ENCODE measurements around the gene SH3BP5L.

SH3BP5L gene

DNA sequence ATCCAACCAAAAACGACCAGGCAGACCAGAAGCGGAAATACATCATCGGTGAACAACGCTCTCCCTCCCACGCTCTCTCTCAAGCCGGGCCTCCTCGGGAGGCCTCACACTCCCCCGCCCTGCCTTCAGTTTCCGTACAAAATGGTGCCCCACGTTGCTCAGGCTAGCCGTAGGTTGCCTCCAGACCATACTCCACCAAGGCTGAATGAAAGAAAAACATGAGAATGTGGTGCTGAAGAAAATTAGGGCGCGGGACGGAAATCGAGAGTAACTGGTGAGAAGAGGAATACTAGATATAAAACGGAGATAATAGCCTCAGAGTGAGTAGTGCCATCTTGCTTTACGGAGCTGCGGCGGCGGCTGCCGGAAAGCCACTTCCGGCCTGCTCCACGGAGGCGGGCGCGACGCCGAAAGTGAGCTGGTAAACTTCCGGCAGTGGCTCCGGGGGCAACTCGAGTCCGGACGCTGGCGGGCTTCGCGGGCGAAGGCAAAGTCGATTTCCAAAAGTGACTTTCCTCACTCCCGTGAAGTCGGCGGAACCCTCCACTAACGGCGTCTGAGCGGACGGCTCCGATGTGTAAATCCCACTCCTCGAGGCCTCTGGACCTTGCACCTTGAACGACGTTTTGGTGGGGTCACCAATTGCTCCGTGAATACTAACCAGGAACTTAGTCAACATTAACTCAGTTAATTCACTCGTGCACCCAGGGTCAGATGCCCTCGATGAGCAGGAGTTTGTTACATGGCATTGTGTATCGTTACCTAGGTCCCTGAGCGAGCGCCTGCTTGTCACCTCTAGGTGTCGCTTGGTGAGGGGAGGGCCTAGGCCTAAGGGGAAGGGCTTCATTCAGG lies at the start of gene SH3BP5L:
Gene SH3BP5L (minus strand): TSS at position 7 of the 852 bp plus-strand sequence. CDS start 980 bp downstream, outside the sequence.
- DNase-seq, result peak; percentile 81 to 97 (median 96)

DNA sequence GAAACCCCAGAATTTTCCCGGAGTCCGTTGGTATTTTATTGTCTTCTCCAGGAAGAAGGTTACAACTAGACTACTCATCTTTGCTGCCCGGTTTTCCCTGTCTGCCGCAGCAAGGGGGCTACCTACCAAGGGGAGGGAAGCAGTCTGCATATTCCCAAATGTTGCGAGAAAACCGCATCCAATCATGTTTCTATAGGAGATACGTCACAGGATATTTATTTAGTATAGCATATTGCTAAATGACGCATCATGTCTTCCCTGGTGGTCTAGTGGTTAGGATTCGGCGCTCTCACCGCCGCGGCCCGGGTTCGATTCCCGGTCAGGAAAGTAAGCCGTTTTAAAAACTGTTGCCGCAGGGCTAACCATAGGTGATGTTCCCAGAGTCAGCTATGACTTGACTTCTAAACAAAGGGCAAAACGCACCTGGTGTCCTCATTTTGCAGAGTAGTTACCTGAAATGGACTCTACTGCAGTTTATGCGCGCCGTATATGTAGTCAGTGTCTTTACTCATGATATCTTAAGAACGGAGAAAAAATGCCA lies 48.3 kb upstream of the SH3BP5L start:
- peak in 9 of 14 donors; percentile 80 to 97 (median 90) for DNase-seq

DNA sequence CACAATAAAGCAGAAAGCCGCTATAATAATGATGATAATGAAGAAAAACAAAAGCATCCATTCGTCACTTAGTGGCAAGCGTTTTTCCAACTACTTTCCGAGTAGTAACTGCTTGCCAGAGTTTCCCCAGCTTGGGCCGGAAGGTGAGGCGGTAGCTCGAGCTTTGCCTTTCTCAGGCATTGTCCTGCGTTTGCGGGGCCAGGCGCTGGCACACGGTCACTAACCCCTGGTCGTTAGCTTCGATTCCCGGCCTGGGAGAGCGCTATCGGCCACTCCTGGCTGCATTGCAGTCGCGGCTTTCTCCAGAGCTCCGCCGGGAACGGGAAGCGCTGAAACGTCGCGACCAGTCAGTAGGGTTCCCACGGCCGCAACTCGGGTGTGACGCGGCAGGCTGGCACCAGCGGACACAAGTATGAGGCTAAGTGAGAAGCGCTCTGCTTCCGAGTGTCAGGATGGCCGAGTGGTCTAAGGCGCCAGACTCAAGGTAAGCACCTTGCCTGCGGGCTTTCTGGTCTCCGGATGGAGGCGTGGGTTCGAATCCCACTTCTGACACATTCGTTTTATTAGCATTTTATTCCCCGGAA lies 47.8 kb upstream of the SH3BP5L start:
- peak in 13 of 14 donors; percentile 51 to 97 (median 91) for DNase-seq

DNA sequence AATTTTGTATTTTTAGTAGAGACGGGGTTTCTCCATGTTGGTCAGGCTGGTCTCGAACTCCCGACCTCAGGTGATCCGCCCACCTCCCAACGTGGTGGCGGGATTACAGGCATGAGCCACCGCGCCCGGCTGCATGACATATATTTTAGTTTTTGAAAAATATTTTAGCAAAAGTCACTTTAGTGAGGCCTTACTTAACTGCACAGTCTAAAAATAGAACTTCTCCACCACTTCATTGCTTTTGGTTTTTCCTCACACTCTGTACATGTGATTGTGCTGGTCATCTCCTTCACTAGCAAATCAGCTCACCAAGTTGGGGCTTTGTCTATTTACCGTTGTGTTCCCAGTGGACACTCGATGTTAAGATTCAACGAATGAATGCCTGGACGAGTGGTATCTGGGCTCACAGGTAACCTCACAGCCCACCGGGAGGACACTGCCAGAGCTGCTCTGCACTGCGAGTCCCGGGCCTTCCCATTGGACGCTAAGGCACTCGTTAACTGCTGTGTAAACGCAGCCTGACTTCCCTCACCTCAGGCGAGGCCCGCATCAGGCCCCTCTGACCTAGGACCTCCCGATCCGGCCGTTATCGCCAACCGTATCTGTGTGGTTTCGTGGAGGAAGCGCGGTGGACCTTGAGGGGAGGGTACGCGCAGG lies 47.2 kb upstream of the SH3BP5L start:
- DNase-seq, result peak in 8 of 14 donors; percentile 49 to 82 (median 64)

DNA sequence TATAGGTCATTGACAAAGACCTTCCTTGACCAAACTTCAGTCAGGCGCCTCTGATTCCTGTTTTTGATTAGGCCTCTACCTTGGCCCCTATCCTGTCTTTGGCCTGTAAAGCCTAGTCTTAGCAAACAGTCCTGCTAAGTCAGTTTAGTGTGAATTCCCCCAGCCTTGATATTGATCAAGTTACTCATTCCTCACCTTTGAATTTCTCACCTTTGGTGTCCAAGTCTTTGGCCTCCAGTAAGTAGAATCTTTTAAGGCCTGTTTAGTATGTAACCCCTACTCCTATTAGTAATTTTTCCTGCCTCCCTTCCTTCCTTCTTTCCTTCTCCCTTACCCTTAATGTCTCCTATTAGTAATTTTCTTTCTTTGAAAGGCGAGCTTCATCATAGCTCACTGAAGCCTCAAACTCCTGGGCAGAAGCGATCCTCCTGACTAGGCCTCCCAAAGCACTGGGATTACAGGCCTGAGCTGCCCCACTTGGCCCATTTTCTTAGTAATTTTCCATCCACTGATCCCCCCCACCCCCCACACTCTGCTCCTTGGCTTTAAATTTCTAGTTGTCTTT lies 46.2 kb upstream of the SH3BP5L start:
- DNase-seq, result no peak

DNA sequence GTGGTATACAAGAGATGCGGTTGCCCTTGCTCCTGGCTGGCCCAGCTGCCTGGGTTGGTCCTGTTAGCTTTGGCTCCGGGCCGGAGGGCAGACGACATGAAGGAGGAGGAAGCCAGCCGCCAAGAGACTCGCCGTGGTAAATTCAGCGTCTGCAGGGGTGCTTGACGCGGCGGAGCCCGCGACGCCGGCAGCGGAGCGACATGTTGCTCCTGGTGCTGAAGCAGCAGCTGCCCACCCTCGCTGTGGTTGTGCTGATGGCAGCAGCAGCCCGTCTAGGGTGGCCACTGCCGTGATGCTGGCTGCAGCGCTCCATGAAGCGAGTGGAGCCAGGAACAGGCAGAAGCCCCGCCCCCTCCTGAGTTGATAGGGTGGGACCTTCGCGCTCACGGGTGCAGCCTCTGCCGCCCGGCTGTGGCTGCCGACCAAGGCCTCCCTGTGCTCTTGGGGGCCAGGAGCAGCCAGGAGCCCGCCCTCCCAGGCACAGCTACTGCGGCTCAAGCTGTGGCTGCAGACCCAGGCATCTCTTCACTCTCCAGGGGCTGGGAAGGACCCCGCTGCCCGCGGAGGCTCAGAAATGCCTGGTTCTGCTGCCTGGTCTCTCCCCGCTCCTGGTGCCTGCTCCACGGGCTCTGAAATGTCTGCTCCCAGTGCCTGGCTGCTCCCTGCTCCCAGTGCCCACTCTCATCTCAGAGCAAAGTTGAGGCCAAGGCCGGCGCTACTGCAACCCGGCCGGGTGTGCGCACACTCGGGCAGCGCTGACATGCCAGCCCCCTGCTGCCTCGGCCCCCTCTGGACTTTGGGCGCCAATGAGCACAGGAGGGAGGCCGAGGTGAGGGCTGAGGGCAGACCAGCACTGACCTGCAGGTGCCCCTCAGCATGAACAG lies 37.5 kb upstream of the SH3BP5L start:
- peak; percentile 24 to 93 (median 55) for DNase-seq

DNA sequence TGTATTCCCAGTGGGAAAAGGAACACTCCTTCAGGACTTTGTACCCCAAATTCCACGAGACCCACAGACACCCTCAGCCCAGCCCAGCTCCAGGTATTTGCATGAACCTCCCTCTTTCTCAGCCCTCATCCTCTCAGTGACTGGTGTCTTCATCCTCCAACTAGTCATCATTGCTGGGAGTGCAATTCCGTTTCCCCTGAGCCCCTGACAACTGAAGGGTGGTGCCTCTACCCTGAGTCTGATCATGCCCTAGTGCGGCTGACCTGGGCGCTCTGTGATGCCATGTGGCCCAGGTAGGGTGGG lies 36.9 kb upstream of the SH3BP5L start:
- DNase-seq, result no peak

DNA sequence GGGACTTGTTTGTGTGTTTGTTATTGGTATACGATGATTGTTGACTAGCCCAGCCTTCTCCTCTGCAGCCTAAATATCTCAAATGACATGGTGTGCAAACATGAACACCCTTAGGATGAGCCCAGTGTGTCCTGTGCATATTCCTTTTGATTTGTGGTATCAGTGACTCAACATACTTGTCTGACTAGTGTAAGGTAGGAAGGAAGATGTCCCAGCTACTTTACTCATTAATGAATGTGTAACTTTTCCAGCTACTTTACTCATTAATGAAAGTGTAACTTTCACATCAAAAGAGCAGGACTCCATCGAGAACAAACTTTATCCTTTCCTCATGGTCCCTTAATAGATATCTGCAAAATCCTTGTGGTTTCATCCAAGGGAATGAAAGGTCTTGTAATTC lies 35.9 kb upstream of the SH3BP5L start:
- no peak for DNase-seq

DNA sequence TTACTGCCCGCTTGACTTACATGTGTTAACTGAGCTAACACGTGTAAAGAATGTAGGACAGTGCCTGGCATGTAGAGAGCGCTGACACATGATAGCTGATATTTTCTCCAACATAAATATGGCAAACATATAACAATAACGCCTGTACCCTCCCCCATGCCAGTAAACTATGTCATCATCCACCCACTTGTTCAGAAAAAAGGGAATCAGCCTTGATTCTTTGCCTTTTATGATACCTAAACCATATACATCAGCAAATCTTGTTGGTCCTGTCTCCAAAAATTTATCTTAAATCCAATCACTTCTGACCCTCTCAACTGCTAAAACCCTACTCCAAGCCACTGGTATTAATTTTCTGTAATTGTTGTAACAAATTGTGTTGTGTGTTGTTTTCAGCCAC lies 34.3 kb upstream of the SH3BP5L start:
- DNase-seq, result no peak

DNA sequence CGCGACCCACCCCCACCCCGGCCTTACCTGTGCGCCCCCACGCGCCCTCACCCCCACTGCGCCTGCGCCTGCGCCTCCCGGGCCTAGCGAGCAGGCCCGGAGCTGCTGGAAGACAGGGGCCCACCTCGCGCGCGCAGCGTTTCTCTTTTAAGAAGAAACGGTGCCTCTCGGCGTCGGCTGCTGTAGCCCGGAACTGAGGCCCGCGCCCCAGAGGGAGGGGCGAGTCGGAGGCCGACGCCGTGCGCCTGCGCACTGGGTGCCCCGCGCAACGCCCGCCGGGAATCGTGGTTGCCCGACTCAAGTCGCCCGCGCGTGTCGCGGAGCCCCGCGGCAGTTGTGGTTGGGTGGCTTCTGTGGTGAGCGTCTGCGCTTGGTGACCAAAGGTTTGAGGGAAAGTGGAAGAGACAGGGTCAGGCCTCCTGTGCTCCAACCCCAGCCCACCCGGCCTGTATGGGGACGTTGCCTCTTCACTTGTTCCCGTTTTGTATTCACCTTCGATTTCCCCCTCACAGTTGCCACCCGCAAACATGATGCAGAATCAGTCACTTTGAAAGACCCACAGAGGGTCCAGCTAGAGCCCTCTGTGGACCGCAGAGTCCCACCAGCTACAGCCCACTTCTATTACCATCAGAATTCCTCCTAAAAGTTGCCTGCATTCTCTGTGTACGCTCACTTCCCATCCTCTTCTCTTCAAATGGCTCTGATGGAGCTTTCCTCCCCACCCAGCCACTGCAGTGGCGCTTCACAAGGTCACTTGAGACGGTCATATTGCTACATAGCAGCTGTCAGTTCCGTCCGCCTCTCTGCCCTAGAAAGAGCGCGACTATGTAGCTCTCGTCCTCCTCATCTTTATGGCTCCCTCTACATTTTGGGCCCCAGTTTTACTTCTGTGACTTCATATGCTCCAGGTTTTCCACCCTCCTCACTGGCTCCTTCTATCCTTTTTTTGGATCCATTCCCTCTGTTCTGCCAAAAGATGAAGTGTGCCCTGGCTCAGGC lies 33.5 kb upstream of the SH3BP5L start, which contains the start of gene ZNF692:
Gene ZNF692 (minus strand): TSS at position 195 of the 999 bp plus-strand sequence. CDS start 776 bp downstream, outside the sequence.
- DNase-seq, result peak; percentile 52 to 98 (median 92)

DNA sequence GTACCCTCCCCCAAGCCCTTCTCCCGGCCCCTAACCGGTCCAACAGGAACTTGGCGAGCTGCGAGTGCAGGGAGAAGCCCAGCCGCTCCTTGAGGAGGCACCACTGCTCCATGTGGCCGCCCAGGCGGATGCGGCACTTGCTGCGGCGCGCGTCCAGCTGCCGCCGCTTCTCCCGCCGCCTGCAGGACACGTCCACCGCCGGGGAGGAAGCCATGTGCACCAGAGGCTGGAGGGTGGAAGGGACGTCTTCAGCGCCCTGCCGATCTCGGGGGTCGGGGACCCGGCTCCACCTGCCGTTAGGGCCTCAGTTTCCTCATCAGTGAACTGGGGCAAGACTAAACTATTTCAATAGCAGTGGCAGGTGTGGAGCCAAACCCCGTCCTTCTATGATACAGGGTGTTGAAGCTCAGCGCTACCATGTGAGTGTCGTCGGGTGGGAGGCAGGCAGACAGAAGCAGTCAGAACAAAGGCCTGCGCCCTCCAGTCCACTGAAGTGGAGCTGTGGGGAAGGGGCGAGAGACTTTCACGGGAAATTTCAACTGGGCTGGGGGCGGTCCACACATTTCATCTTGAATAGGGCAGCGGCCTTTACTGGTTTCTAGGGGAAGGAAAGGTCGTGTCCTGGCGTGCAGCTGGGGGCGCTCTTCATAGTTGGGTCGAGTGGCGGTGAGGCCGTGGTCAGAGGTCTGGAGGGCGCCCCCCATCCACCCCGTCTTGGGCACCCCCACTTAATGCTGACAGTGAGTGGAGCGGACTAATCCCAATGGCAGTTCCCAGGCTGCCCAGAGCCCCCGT lies 32.6 kb upstream of the SH3BP5L start:
- DNase-seq, result peak in 8 of 14 donors; percentile 44 to 83 (median 66)

DNA sequence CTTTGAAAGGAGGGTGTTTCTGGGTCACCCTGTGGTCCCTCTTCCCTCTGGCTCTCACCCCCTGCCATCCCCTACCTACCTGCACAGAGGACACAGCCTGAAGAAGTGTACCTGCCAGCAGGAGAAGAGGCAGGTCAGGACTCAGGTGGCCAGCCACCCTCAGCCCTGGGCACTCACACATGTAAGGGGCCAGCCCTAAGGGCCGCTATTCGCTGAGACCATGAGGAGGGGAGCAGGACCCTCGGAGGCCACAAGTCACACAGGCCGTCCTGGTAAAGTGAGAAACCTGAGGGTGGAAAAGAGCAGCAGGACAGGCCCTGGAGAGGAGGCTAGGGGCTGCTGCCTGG lies 32.0 kb upstream of the SH3BP5L start:
- peak in 1 of 14 donors; percentile 60 for DNase-seq

DNA sequence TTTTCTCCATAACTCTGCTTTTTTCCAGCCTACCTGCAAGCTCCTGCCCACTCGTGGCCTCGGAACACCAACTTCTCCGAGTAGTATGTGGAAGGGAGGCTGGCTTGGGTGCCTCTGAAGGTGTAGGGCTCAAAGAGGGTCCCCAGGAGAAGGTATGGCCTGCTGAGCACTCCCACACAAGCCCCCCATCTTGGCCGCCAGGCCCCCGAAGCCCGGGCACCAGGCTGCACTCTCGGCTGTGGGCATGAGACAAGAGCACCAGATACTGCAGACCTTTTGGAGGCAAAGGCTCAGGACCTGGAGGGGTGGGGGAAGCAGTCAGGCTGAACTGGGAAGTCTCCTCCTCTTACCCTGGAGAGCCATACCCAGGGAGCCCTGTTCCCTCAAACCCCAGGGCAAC lies 31.5 kb upstream of the SH3BP5L start:
- no peak for DNase-seq

DNA sequence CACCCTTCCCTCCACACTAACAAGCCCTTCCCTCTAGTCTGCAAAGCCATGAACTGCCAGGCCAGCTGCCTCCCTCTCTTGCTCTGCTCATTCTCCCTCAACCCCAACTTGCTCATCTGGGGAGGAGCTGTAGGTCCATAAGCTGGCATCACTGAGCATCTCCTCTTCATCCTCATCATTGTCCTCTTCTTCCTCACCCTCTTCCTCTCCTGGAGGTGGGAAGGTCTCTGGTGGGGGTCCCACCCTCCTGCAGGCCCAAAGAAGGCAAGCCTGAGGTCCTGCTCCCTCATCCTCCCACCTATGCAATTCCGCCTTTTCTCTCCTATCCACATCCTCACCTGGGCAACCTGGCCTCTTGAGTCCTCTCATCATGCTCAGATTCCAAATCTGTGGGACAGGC lies 30.5 kb upstream of the SH3BP5L start:
- DNase-seq, result no peak

DNA sequence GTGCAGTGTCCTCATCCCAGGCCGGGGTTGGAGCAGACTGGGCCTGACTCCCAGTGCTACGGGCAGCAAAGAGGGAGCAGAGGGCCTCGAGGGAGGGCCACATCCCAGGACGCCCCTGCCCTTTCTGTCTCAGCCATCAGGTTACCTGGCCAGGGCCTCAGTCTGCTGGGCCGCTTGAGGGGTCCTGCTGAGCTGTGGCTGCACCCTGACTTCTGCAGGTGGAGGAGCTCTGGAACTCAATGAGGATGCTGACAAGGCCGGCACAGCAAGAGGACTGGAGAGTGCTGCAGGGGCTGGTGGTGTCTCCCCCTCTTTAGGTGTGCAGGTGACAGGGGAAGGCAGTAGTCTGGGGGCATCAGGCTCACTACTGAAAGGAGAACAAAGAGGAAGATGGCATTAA lies 29.9 kb upstream of the SH3BP5L start:
- DNase-seq, result no peak

DNA sequence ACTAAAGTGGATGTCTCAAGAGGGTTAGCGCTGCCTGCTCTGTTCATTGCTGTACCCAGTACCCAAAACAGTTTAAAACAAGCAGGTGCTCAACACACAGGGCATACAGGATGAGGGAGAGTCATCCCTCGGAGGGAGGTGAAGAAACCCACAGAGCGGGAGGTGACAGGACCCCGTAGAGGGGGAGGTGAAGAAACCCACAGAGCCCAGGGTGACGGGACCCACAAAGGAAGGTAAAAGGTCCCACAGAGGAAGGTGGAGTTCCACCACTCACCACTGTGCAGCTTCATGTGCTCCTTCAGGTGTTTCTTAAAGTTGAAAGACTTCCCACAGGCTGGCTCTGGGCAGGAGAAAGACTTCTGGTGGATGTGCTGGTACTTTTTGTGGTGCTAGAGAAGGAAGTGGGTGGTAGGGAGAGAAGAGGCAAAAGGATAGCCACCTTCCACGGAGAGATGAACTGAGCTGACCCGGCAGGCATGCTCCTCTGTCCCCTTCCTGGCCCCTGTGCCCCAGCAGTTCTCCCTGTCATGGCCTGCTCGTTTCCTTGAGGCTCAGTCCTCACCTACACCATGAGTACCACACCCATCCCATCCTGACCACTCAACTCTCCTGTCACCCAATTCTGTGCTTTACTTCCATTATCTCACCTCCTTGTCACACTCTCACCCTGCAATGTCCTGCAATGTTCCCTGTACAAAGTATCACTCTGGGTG lies 28.1 kb upstream of the SH3BP5L start:
- no peak for DNase-seq

DNA sequence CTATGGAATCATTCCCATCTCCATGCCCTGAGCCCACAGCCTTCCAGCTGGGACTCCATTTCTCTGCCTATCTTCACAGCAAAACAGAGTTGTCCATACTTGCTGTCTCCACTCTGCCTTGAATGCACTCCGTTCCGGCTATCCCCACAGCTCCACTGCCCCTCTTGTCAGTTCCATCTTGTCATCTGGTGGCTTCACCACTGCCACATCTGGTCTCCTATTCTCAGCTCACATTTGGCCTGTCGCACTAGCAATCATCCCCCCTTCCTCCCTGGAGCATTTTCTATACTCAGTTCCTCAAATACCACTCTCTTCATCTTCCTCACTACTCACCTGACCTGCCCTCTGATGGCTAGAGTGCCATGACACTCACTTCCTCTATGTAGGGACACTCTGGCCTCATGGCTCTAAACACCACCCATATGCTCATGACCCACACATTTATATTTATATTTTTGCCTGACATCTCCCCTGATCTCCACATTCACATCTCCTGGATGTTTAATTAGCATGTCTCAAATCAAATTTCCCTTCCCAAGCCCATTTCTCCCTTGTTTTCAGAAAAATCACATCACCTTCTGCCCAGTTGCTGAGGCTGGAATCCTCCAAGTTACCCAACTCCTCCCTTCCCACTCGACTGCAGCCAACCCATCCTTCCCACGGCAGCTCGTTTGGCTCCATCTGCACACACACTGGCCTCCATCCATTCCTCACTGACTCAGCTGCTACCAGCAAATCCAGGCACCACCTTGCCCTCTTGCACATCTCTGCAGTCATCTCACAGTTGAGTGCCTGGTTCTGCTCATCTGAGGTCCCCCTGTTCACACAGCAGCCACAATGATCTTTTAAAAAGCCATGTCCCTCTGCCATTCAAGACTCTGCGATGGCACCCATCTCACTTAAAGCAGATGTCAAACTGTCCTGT lies 27.0 kb upstream of the SH3BP5L start:
- peak in 1 of 14 donors; percentile 55 for DNase-seq

DNA sequence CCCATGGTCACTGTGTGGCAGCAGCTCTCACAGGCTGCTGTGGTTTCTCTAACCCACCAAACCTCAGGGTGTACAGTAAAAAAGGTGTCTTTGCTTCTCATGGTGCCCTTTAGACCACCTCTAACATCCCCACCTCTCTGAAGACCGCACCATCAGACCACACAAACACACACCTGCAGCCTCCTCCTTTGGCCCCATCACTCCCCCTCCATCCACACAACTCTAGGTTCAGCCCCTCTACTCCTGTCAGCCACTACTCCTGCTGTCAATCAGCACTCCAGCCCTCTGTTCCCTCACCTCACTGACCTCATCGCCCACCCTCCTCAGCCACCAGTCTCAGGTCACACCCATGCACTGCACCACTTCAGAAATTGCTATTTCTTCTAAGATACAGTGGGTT lies 25.7 kb upstream of the SH3BP5L start:
- no peak for DNase-seq

Data from C1 segment of cervical spinal cord (tissue), 14 donors.